H1 (cell line): Measurements from ENCODE around the gene TMEM82.

Experiments
- CEBPB ChIP-seq: IDR thresholded peaks from 2 replicates; pipeline ENCODE4 v1.6.1; 2012; ENCODE audit warnings: low read depth, low read length
- CHD2 ChIP-seq: IDR thresholded peaks from 2 replicates; pipeline ENCODE4 v1.6.1; 2012; ENCODE audit warnings: low read length, improper control_type of control experiment
- CTCF ChIP-seq, 3 experiments: IDR thresholded peaks; 1 replicate in 2 of 3; 2 replicates in 1 of 3; pipeline versions ENCODE4 v1.5.1 to v1.6.1; 2011; ENCODE audit warnings: low read length in 3 of 3, mild to moderate bottlenecking in 3 of 3, inconsistent platforms in 2 of 3, low read depth in 1 of 3, moderate library complexity in 1 of 3; ENCODE audit not compliant: insufficient read depth in 1 of 3; ENCODE audit errors: control extremely low read depth in 1 of 3
- EP300 ChIP-seq, 2 experiments: IDR thresholded peaks; 1 replicate in 1 of 2; 2 replicates in 1 of 2; pipeline ENCODE4 v1.6.1; 2011 to 2012; ENCODE audit warnings: low read depth in 2 of 2, low read length in 2 of 2, mild to moderate bottlenecking in 2 of 2, borderline replicate concordance in 1 of 2, inconsistent platforms in 1 of 2, moderate library complexity in 1 of 2
- GTF2F1 ChIP-seq: IDR thresholded peaks from 2 replicates; pipeline ENCODE4 v1.6.1; 2012; ENCODE audit warnings: low read depth, low read length, improper control_type of control experiment, borderline replicate concordance
- MAX ChIP-seq: IDR thresholded peaks from 2 replicates; pipeline ENCODE4 v1.6.1; 2012; ENCODE audit warnings: inconsistent platforms
- TCF12 ChIP-seq: IDR thresholded peaks from 2 replicates; pipeline ENCODE4 v1.6.1; 2011; ENCODE audit warnings: low read depth, mild to moderate bottlenecking, low read length
- YY1 ChIP-seq: IDR thresholded peaks from 2 replicates; pipeline ENCODE4 v1.6.1; 2011; ENCODE audit warnings: low read depth, mild to moderate bottlenecking, low read length

DNA sequence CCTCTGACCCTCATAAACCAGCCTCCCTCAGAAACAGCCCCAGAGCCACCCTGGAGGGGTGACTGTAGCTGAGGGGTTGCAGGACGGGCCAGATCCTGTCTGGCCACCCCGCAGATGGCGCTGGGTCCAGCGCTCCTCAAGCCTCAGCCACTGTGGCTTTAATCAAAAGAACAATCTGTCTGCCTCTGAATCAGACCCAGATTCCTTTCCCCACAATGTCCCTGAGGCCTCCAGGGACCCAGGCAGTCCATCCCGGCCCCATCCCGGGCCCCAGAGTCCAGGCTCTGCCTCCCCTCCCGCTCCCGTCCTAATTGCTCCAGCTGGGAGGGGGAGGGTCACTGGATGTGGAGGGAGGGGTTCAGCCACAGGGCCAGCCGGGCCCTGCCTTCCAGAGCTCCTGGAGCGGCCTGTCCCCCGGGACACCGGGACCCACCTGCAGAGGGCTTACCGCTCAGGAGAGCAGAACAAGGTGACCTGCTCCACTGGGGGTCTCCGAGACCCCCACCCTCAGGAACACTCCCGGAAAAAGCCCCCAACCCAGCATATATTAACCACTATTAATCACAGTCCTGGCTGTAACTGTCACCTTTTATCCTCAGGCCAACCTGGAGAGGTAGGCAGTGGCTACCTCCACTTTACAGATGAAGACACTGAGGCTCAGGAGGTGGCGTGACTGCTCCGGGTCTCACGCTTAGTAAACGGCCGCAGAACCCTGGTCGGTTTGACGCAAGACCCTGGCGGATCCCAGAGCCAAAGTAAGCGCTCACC is 15.5 kb downstream of the TMEM82 start:
- TF ChIP-seq CEBPB (no peak), MAX (no peak), CTCF (IDR thresholded peaks at IDR 0.05; ENCODE audit: control extremely low read depth in 1 of 3, insufficient read depth in 1 of 3, low read depth in 1 of 3, low read length in 3 of 3) (no peak), YY1 (no peak), GTF2F1 (no peak), TCF12 (no peak), CHD2 (no peak), EP300 (IDR thresholded peaks at IDR 0.05; ENCODE audit: borderline replicate concordance in 1 of 2, low read depth in 2 of 2, low read length in 2 of 2) (no peak)
